AG04449 (cell line): ENCODE results near the gene ACSM6.
A peak's percentile ranks its signal among the peaks of the same experiment; 100 is the strongest.
"Not testable (repeated sequence)": the region's sequence is repeated elsewhere in the genome, so short reads cannot be mapped to it uniquely, and the experiment has no call there.

ENCODE experiments used
- CTCF ChIA-PET: fragments of 350-600 bp; formaldehyde crosslinking; extraction: SDS; loops from one replicate; lab custom pipeline; 2021; ENCODE audit warnings: antibody characterized with exemption; lab: Yijun Ruan, JAX
- POLR2A ChIA-PET: fragments of 400-600, 350-600 bp; formaldehyde crosslinking; extraction: SDS; loops from one replicate; lab custom pipeline; 2020; ENCODE audit warnings: antibody characterized with exemption, inconsistent platforms; lab: Yijun Ruan, JAX
- DNase-seq: peaks from one replicate; pipeline ENCODE4 v3.0.0-alpha.2; 2010; ENCODE audit warnings: low read depth, low spot score
- H3K4me3 ChIP-seq: 2 replicates; pipeline ENCODE4 v1.5.1; 2011; ENCODE audit warnings: low read depth, mild to moderate bottlenecking, control low read depth, low read length
- CTCF ChIP-seq: IDR thresholded peaks from one replicate; pipeline ENCODE4 v1.5.1; 2011; ENCODE audit warnings: mild to moderate bottlenecking, moderate library complexity, low read length, control low read depth, inconsistent platforms; ENCODE audit not compliant: insufficient read depth; ENCODE audit errors: missing control alignments

The ACSM6 gene

GRCh38 chr10:95221124-95221523, 27.1 kb downstream of the ACSM6 start:
- H3K4me3 ChIP-seq: no peak overlapping the region
- DNase-seq: no peak
- ChIA-PET POLR2A (no interaction called here), CTCF (interaction anchor here (1.9 kb wide), 1 partner anchor 22 kb away, joined by 8 read pairs; no protein-coding TSS in a partner anchor)
- TF ChIP-seq CTCF: no peak

GRCh38 chr10:95225136-95225535, 31.1 kb downstream of the ACSM6 start:
- DNase-seq: no peak
- ChIA-PET POLR2A (no interaction called here), CTCF (interaction anchor here (1.5 kb wide), 1 partner anchor 16 kb away, joined by 4 read pairs; no protein-coding TSS in a partner anchor)
- H3K4me3 ChIP-seq: no peak overlapping the region
- no peak for TF ChIP-seq CTCF

- CTCF ChIA-PET: interaction anchor here (0.9 to 4.6 kb wide), 4 partner anchors 14 to 133 kb away, joined by 3 to 26 read pairs (median 4); no protein-coding TSS in a partner anchor
- not testable (repeated sequence) for H3K4me3 ChIP-seq, DNase-seq
- POLR2A ChIA-PET: interaction anchor here (0.6 to 1.0 kb wide), 2 partner anchors 38 to 80 kb away, joined by 3 to 7 read pairs; no protein-coding TSS in a partner anchor
Measured at GRCh38 chr10:95228934-95229723, 35.1 kb downstream of the ACSM6 start.

- CTCF ChIA-PET: interaction anchor here (0.9 to 4.6 kb wide), 4 partner anchors 13 to 132 kb away, joined by 3 to 26 read pairs (median 4); no protein-coding TSS in a partner anchor
Measured at GRCh38 chr10:95229724-95230627, 35.9 kb downstream of the ACSM6 start.

GRCh38 chr10:95230677-95231586, 36.9 kb downstream of the ACSM6 start:
- DNase-seq, POLR2A ChIA-PET, H3K4me3 ChIP-seq: not testable (repeated sequence)
- CTCF ChIA-PET: interaction anchor here (1.6 to 4.6 kb wide), 3 partner anchors 12 to 29 kb away, joined by 6 to 26 read pairs (median 10); no protein-coding TSS in a partner anchor

More at GRCh38 chr10:95229724-95230627, 35.9 kb downstream of the ACSM6 start:
- H3K4me3 ChIP-seq: no peak overlapping the region
- POLR2A ChIA-PET: interaction anchor here (0.6 to 1.0 kb wide), 2 partner anchors 37 to 79 kb away, joined by 3 to 7 read pairs; no protein-coding TSS in a partner anchor
- no peak for TF ChIP-seq CTCF
- DNase-seq: peak; percentile 97

- TF ChIP-seq CTCF: no peak
- ChIA-PET POLR2A (no interaction called here), CTCF (interaction anchor here (1.2 to 16.9 kb wide), 9 partner anchors 10 to 131 kb away, joined by 3 to 274 read pairs (median 14); no protein-coding TSS in a partner anchor)
- no peak for DNase-seq
- H3K4me3 ChIP-seq: no peak overlapping the region
Measured at GRCh38 chr10:95233377-95234034, 39.5 kb downstream of the ACSM6 start.
